SK-N-SH treated with all-trans-retinoic acid at 6 μM for 48 hours (cell line): ENCODE measurements around the gene RBM6.
"Not testable (repeated sequence)": the region's sequence is repeated elsewhere in the genome, so short reads cannot be mapped to it uniquely, and the experiment has no call there.

Experiments used
- ATAC-seq: fragments of 200-7000 bp; cut with Tn5 transposase; 3 replicates; pipeline ENCODE4 v1.9.1; 2020; ENCODE audit warnings: mild to moderate bottlenecking, moderate library complexity
- ARNTL ChIP-seq: fragments of 450-650 bp; formaldehyde crosslinking; IDR thresholded peaks from 2 replicates; pipeline ENCODE4 v1.5.0; 2020; ENCODE audit warnings: low read depth, mild to moderate bottlenecking, moderate library complexity, borderline replicate concordance
- BACH2 ChIP-seq: fragments of 250-450 bp; sonication (Bioruptor Pico); IDR thresholded peaks from 2 replicates; pipeline ENCODE4 v1.9.0; 2021; ENCODE audit warnings: mild to moderate bottlenecking, borderline replicate concordance
- CSDC2 ChIP-seq: fragments of 250-450 bp; sonication (Bioruptor Pico); IDR thresholded peaks from 2 replicates; pipeline ENCODE4 v1.5.0; 2020; ENCODE audit warnings: mild to moderate bottlenecking, moderate library complexity
- ESRRG ChIP-seq: fragments of 250-450 bp; sonication (Bioruptor Pico); IDR thresholded peaks from 2 replicates; pipeline ENCODE4 v1.6.1; 2021; ENCODE audit warnings: mild to moderate bottlenecking
- GLIS3 ChIP-seq: fragments of 250-450 bp; sonication (Bioruptor Pico); IDR thresholded peaks from 2 replicates; pipeline ENCODE4 v1.5.0; 2020; ENCODE audit warnings: mild to moderate bottlenecking, moderate library complexity
- OSR1 ChIP-seq: fragments of 250-450 bp; sonication (Bioruptor Pico); IDR thresholded peaks from 2 replicates; pipeline ENCODE4 v1.8.0; 2022; ENCODE audit warnings: moderate library complexity, mild to moderate bottlenecking, inconsistent platforms
- PPARA ChIP-seq: fragments of 250-450 bp; sonication (Bioruptor Pico); IDR thresholded peaks from 2 replicates; pipeline ENCODE4 v1.5.0; 2020; ENCODE audit warnings: mild to moderate bottlenecking, borderline replicate concordance
- RARB ChIP-seq: fragments of 250-450 bp; sonication (Bioruptor Pico); IDR thresholded peaks from 2 replicates; pipeline ENCODE4 v1.8.0; 2021; ENCODE audit warnings: mild to moderate bottlenecking, moderate library complexity
- TOX ChIP-seq: fragments of 250-450 bp; sonication (Bioruptor Pico); IDR thresholded peaks from 2 replicates; pipeline ENCODE4 v1.8.0; 2021; ENCODE audit warnings: mild to moderate bottlenecking, moderate library complexity, borderline replicate concordance
- ZC3H10 ChIP-seq: fragments of 250-450 bp; sonication (Bioruptor Pico); IDR thresholded peaks from 2 replicates; pipeline ENCODE4 v1.5.1; 2021; ENCODE audit warnings: mild to moderate bottlenecking, moderate library complexity
- ZFP3 ChIP-seq: fragments of 250-450 bp; sonication (Bioruptor Pico); IDR thresholded peaks from 2 replicates; pipeline ENCODE4 v1.5.0; 2020; ENCODE audit warnings: mild to moderate bottlenecking, moderate library complexity
- ZFP30 ChIP-seq: fragments of 450-650 bp; formaldehyde crosslinking; IDR thresholded peaks from 2 replicates; pipeline ENCODE4 v1.5.0; 2022; ENCODE audit warnings: mild to moderate bottlenecking, moderate library complexity
- ZNF565 ChIP-seq: fragments of 450-650 bp; formaldehyde crosslinking; conservative IDR thresholded peaks from 2 replicates; pipeline ENCODE4 v1.5.0; 2020; ENCODE audit warnings: low read depth, mild to moderate bottlenecking, moderate library complexity
- ZNF70 ChIP-seq: fragments of 450-650 bp; formaldehyde crosslinking; IDR thresholded peaks from 2 replicates; pipeline ENCODE4 v1.5.0; 2020; ENCODE audit warnings: mild to moderate bottlenecking, moderate library complexity
- ZNF8 ChIP-seq: fragments of 450-650 bp; formaldehyde crosslinking; IDR thresholded peaks from 2 replicates; pipeline ENCODE4 v1.5.0; 2020; ENCODE audit warnings: mild to moderate bottlenecking, moderate library complexity
- TF ChIP-seq, protein P1 (sequence below): fragments of 250-450 bp; sonication (Bioruptor Pico); IDR thresholded peaks from 2 replicates; pipeline ENCODE4 v1.5.1; 2020; ENCODE audit warnings: low read depth, mild to moderate bottlenecking, moderate library complexity
- TF ChIP-seq, protein P2 (sequence below): fragments of 250-450 bp; sonication (Bioruptor Pico); IDR thresholded peaks from 2 replicates; pipeline ENCODE4 v1.8.0; 2020; ENCODE audit warnings: mild to moderate bottlenecking, moderate library complexity, borderline replicate concordance
- TF ChIP-seq, protein P3 (sequence below): fragments of 250-450 bp; sonication (Bioruptor Pico); IDR thresholded peaks from 2 replicates; pipeline ENCODE4 v1.8.0; 2021; ENCODE audit warnings: low read depth, mild to moderate bottlenecking, moderate library complexity, borderline replicate concordance

RBM6 gene

DNA sequence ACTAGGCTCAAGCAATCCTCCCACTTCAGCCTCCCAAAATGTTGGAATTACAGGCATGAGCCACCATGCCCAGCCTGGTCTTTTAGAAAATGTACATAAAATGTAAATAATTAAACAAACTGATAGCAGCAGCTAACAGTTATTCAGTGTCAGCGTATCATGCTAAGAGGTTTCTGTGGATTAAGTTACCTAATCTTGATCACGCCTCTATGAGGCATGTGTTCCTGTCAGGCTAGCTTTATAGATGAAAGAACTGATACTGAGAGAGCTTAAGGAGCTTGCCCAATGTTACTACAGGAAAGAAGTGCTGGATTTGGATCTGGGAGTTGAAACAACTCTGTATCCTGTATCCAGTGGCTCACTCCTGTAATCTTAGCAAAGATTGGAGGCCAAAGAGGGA is 25.0 kb upstream of the RBM6 start:
- TF ChIP-seq ZFP30 (CRISPR knock-in tag) (no peak), BACH2 (CRISPR knock-in tag) (no peak), ZC3H10 (CRISPR knock-in tag) (no peak), TOX (no peak), ZFP3 (CRISPR knock-in tag) (no peak), CSDC2 (no peak), ESRRG (CRISPR knock-in tag) (no peak), OSR1 (no peak), ARNTL (no peak), ZNF565 (CRISPR knock-in tag) (no peak), ZNF70 (CRISPR knock-in tag) (no peak), GLIS3 (CRISPR knock-in tag) (no peak), PPARA (CRISPR knock-in tag) (no peak)
- TF ChIP-seq, protein P1, sequence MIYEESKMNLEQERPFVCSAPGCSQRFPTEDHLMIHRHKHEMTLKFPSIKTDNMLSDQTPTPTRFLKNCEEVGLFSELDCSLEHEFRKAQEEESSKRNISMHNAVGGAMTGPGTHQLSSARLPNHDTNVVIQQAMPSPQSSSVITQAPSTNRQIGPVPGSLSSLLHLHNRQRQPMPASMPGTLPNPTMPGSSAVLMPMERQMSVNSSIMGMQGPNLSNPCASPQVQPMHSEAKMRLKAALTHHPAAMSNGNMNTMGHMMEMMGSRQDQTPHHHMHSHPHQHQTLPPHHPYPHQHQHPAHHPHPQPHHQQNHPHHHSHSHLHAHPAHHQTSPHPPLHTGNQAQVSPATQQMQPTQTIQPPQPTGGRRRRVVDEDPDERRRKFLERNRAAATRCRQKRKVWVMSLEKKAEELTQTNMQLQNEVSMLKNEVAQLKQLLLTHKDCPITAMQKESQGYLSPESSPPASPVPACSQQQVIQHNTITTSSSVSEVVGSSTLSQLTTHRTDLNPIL (CRISPR knock-in tag), result no peak
- TF ChIP-seq, protein P2, sequence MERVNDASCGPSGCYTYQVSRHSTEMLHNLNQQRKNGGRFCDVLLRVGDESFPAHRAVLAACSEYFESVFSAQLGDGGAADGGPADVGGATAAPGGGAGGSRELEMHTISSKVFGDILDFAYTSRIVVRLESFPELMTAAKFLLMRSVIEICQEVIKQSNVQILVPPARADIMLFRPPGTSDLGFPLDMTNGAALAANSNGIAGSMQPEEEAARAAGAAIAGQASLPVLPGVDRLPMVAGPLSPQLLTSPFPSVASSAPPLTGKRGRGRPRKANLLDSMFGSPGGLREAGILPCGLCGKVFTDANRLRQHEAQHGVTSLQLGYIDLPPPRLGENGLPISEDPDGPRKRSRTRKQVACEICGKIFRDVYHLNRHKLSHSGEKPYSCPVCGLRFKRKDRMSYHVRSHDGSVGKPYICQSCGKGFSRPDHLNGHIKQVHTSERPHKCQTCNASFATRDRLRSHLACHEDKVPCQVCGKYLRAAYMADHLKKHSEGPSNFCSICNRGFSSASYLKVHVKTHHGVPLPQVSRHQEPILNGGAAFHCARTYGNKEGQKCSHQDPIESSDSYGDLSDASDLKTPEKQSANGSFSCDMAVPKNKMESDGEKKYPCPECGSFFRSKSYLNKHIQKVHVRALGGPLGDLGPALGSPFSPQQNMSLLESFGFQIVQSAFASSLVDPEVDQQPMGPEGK (CRISPR knock-in tag), result no peak
- TF ChIP-seq, all 23 proteins: peak for 0
- ATAC-seq, result no peak

DNA sequence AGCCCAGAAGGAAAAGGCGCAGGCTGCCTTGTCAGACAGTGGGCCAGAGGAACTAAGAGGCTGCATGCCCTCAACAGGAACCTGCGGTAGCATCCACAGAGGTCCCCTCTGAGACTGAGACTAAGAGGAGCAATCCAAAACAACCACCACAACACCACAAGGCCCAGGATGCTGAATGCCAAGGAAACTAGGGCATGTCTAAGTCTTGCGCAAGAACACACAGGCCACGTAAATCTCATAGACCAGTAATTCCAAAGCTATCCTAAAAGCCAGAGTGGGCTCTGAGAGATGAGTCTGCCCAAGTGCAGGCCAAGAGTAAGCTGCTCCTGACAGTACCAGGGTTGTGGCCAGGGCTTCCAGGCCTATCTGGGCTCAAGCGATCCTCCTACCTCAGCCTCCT is 23.3 kb upstream of the RBM6 start:
- ATAC-seq, result no peak
- no peak for TF ChIP-seq ZNF565 (CRISPR knock-in tag)
- TF ChIP-seq, protein P3, sequence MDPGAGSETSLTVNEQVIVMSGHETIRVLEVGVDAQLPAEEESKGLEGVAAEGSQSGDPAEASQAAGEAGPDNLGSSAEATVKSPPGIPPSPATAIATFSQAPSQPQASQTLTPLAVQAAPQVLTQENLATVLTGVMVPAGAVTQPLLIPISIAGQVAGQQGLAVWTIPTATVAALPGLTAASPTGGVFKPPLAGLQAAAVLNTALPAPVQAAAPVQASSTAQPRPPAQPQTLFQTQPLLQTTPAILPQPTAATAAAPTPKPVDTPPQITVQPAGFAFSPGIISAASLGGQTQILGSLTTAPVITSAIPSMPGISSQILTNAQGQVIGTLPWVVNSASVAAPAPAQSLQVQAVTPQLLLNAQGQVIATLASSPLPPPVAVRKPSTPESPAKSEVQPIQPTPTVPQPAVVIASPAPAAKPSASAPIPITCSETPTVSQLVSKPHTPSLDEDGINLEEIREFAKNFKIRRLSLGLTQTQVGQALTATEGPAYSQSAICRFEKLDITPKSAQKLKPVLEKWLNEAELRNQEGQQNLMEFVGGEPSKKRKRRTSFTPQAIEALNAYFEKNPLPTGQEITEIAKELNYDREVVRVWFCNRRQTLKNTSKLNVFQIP, result no peak
- TF ChIP-seq RARB, result no peak
- no peak for TF ChIP-seq CSDC2
- no peak for TF ChIP-seq BACH2 (CRISPR knock-in tag)
- TF ChIP-seq ZC3H10 (CRISPR knock-in tag), result no peak
- no peak for TF ChIP-seq OSR1
- TF ChIP-seq ARNTL, result no peak
- TF ChIP-seq, protein P1 (CRISPR knock-in tag), result no peak

DNA sequence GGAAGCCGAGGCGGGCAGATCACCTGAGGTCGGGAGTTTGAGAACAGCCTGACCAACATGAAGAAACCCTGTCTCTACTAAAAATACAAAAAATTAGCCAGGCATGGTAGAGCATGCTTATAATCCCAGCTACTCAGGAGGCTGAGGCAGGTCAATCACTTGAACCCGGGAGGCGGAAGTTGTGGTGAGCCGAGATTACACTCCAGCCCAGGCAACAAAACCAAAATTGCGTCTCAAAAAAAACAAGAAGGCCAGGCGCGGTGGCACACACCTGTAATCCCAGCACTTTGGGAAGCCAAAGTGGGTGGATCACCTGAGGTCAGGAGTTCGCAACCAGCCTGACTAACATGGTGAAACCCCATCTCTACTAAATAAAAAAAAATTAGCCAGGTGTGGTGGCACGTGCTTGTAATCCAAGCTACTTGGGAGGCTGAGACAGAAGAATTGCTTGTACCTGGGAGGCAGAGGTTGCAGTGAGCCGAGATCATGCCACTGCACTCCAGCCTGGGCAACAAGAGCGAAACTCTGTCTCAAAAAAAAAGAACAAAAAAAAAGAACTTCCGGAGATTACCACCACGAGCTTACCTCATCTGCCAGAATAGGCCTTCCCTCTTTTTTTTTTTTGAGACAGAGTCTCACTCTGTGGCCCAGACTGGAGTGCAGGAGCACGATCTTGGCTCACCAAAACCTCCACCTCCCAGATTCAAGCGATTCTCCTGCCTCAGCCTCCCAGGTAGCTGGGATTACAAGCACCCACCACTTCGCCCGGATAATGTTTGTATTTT is 22.0 kb upstream of the RBM6 start:
- not testable (repeated sequence) for ATAC-seq

DNA sequence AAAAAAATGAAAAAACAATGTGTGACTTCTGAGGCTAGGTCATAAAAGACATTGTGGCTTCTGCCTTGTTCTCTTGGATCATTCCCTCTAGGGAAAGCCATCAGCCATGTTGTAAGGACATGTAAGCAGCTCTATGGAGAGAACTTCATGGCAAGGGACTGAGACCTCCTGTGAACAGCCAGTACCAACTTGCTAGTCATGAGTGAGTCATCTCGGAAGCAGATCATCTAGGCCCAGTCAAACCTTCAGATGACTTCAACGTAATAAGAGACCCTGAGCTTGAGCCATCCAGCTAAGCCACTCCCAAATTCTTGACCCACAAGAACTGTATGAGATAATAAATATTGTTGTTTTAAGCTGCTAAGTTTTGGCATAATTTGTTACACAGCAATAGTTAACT is 15.3 kb upstream of the RBM6 start:
- ATAC-seq, result peak; percentile 6; the same call in 1 of the 3 replicates
- TF ChIP-seq RARB, result no peak
- TF ChIP-seq, protein P2 (CRISPR knock-in tag), result no peak
- no peak for TF ChIP-seq ZNF8 (CRISPR knock-in tag)
- no peak for TF ChIP-seq ZNF70 (CRISPR knock-in tag)
- TF ChIP-seq, protein P1 (CRISPR knock-in tag), result no peak
- no peak for TF ChIP-seq BACH2 (CRISPR knock-in tag)
- TF ChIP-seq, all 23 proteins: peak for 0
